ENCODE results near the gene SLC22A5. TPM values are rescaled to one million over a fixed set of nuclear protein-coding genes. Genes with fewer than 3 reads are reported as not detected.
A peak's percentile ranks its signal among the peaks of the same experiment; 100 is the strongest.

SLC22A5 gene
- total and polyA plus RNA-seq, 7 donors: 26.6 to 145 (median 60.6) TPM

GRCh38 chr5:132425009-132425937 lies 55.8 kb downstream of the SLC22A5 start:
- 50 to 61% (median 51%) methylated on average over 8 of the region's 8 CpGs for WGBS, 3 donors
- Histone ChIP-seq H3K4me1 (peaks cover 95% of the 10 kb centered on the region), H3K27me3 (ENCODE audit: insufficient read depth in 3 of 3, low read length in 2 of 3) (no peaks in the 10 kb centered on the region), H3K36me3 (ENCODE audit: insufficient read depth in 1 of 2, low read depth in 1 of 2) (peaks cover 0 to 8% of the 10 kb centered on the region in 2 donors), H3K9me3 (no peaks in the 10 kb centered on the region), H3K27ac (peak overlapping the region; percentile 82), H3K4me3 (peak overlapping the region; percentile 36)
- ATAC-seq (peak; percentile 56 to 65 (median 58)), DNase-seq (no peak)
- TF ChIP-seq CTCF (IDR thresholded peaks at IDR 0.05): no peak
- intact Hi-C loops (cut with DNase I): no loop called here

- TF ChIP-seq CTCF (IDR thresholded peaks at IDR 0.05): no peak
- ATAC-seq: no peak
- Histone ChIP-seq H3K4me1 (peaks cover 87% of the 10 kb centered on the region), H3K27ac (peak overlapping the region; percentile 82), H3K36me3 (ENCODE audit: insufficient read depth in 1 of 2, low read depth in 1 of 2) (peaks cover 0 to 6% of the 10 kb centered on the region in 2 donors), H3K27me3 (ENCODE audit: insufficient read depth in 3 of 3, low read length in 2 of 3) (no peaks in the 10 kb centered on the region), H3K4me3 (peak overlapping the region; percentile 36), H3K9me3 (no peaks in the 10 kb centered on the region)
- no peak for DNase-seq
- WGBS, 3 donors: 68 to 69% (median 69%) methylated on average over 7 of the region's 7 CpGs
- intact Hi-C loops (cut with DNase I): no loop called here
Observed at GRCh38 chr5:132425975-132426524, 56.5 kb downstream of the SLC22A5 start.

GRCh38 chr5:132426525-132427138 lies 57.1 kb downstream of the SLC22A5 start:
- Histone ChIP-seq H3K36me3 (ENCODE audit: insufficient read depth in 1 of 2, low read depth in 1 of 2) (peaks cover 0 to 4% of the 10 kb centered on the region in 2 donors), H3K4me1 (peaks cover 81% of the 10 kb centered on the region), H3K27ac (peak overlapping the region; percentile 82), H3K9me3 (no peaks in the 10 kb centered on the region), H3K4me3 (peak overlapping the region; percentile 36), H3K27me3 (ENCODE audit: insufficient read depth in 3 of 3, low read length in 2 of 3) (no peaks in the 10 kb centered on the region)
- ATAC-seq (peak; percentile 85 to 92 (median 86)), DNase-seq (peak; percentile 90 to 92)
- intact Hi-C loops (cut with DNase I): no loop called here
- 31 to 38% (median 38%) methylated on average over 8 of the region's 8 CpGs for WGBS, 3 donors
- TF ChIP-seq CTCF (IDR thresholded peaks at IDR 0.05): peak; percentile 39

- peaks cover 0 to 4% of the 10 kb centered on the region in 2 donors for H3K36me3 ChIP-seq (ENCODE audit: insufficient read depth in 1 of 2, low read depth in 1 of 2)
- TF ChIP-seq CTCF (IDR thresholded peaks at IDR 0.05): no peak
- H3K9me3 ChIP-seq: no peaks in the 10 kb centered on the region
- H3K27ac ChIP-seq: peak overlapping the region; percentile 82
- H3K4me1 ChIP-seq: peaks cover 77% of the 10 kb centered on the region
- WGBS, 3 donors: 22 to 35% (median 25%) methylated on average over 6 of the region's 6 CpGs
- H3K4me3 ChIP-seq: peak overlapping the region; percentile 29
- ATAC-seq: peak; percentile 34 to 62 (median 46)
- intact Hi-C loops (cut with DNase I): no loop called here
- H3K27me3 ChIP-seq (ENCODE audit: insufficient read depth in 3 of 3, low read length in 2 of 3): no peaks in the 10 kb centered on the region
- peak in 1 of 2 donors; percentile 51 for DNase-seq
Observed at GRCh38 chr5:132427281-132428146, 58.0 kb downstream of the SLC22A5 start.

Data from psoas muscle (tissue), 8 donors.